Measurements from ENCODE around the gene FAN1. TPM values are rescaled to one million over a fixed set of nuclear protein-coding genes. Genes with fewer than 3 reads are reported as not detected.

Gene FAN1
- total and polyA plus RNA-seq, 2 of the 4 experiments (the other 2 are of a cell fraction) = 7.6 to 12.4 TPM

- Histone ChIP-seq H2BK5ac (ENCODE audit: low read depth, low read length, poor library complexity, severe bottlenecking) (peak within 1 kb of the TSS; percentile 72), H3K9me1 (ENCODE audit: insufficient read depth, low read length) (peaks cover 3% of the 10 kb centered on the region; the same call in 1 of the 2 replicates), H3K27me3 (ENCODE audit: control insufficient read depth, insufficient read depth, low read length) (no peaks in the 10 kb centered on the region), H4K91ac (ENCODE audit: insufficient read depth, low read depth, low read length) (peak within 1 kb of the TSS; percentile 69), H4K8ac (ENCODE audit: low read depth in 2 of 2, low read length in 2 of 2) (peak within 1 kb of the TSS; percentile 92 to 100), H3K9me3 (ENCODE audit: control insufficient read depth, insufficient read depth, low read length) (no peaks in the 10 kb centered on the region), H3K18ac (ENCODE audit: low read depth, low read length) (peak within 1 kb of the TSS; percentile 88), H3K4me2 (ENCODE audit: low read depth, low read length) (peak within 1 kb of the TSS; percentile 97), H2BK120ac (ENCODE audit: low read depth, low read length) (peak within 1 kb of the TSS; percentile 84), H3K14ac (replicated peaks; ENCODE audit: low read depth, low read length) (peak within 1 kb of the TSS; percentile 80), H3K4me3 (ENCODE audit: insufficient read depth, low read depth, low read length) (peak within 1 kb of the TSS; percentile 92), H3K79me1 (ENCODE audit: low read depth in 1 of 2, low read length in 2 of 2) (peaks cover 23 to 33% of the 10 kb centered on the region in 2 experiments), H2BK15ac (ENCODE audit: low read depth, low read length) (peak within 1 kb of the TSS; percentile 27; the same call in 1 of the 3 replicates), H3K4me1 (ENCODE audit: control insufficient read depth, insufficient read depth, low read length) (peaks cover 2% of the 10 kb centered on the region; the same call in 1 of the 2 replicates), H2AFZ (replicated peaks; ENCODE audit: low read length, poor library complexity) (peak within 1 kb of the TSS; percentile 95), H3K23ac (ENCODE audit: low read depth, low read length) (peak within 1 kb of the TSS; percentile 87; the same call in 1 of the 2 replicates), H3K56ac (ENCODE audit: extremely low read depth, insufficient read depth, low read length) (peak within 1 kb of the TSS; percentile 70), H2AK5ac (ENCODE audit: low read depth, low read length) (peak within 1 kb of the TSS; percentile 41), H3K9ac (ENCODE audit: low read depth, low read length) (peak within 1 kb of the TSS; percentile 94), H2AK9ac (replicated peaks; ENCODE audit: low read depth, low read length, poor library complexity) (peak within 1 kb of the TSS; percentile 95), H3K36me3 (ENCODE audit: control insufficient read depth, insufficient read depth, low read length) (peaks cover 2% of the 10 kb centered on the region; the same call in 1 of the 2 replicates), H3K27ac (ENCODE audit: insufficient read depth, low read length) (peak within 1 kb of the TSS; percentile 79), H3K4ac (ENCODE audit: low read depth, low read length) (peak within 1 kb of the TSS; percentile 75), H4K5ac (ENCODE audit: low read depth, low read length) (peak within 1 kb of the TSS; percentile 98), H2BK20ac (ENCODE audit: low read depth, low read length) (no peak within 1 kb of the TSS), H4K20me1 (ENCODE audit: insufficient read depth, low read length) (peaks cover 7% of the 10 kb centered on the region; the same call in 1 of the 2 replicates)
- BruUV-seq (replicated peaks) = no TSS peak
- CTCF ChIA-PET = interaction anchor here (0.9 to 1.1 kb wide), 3 partner anchors 9 to 137 kb away, joined by 3 to 4 read pairs (median 3); no protein-coding TSS in a partner anchor
- ATAC-seq (ENCODE audit: low read depth) = peak; percentile 98
- WGBS, 2 experiments (ENCODE audit: extremely low coverage in 2 of 2, insufficient read length in 1 of 2) = 0% methylated on average over 38 of the region's 114 CpGs; no CpG with 5 or more reads in 1 of the 2 experiments
- POLR2A ChIA-PET (ENCODE audit: unreplicated experiment) = interaction anchor here (0.6 to 1.2 kb wide), 2 partner anchors 33 to 41 kb away, joined by 3 to 4 read pairs; no protein-coding TSS in a partner anchor
- DNase-seq = peak; percentile 73
- in situ Hi-C loops (cut with MboI; ENCODE audit: low sequenced_read_pairs) = no loop called here
- TF ChIP-seq CTCF (conservative IDR thresholded peaks at IDR 0.05; ENCODE audit: low read depth, low read length) (0 out of 2 replicates have a peak, but pooled peaks have one; percentile 0), MAZ (IDR thresholded peaks at IDR 0.05; ENCODE audit: borderline replicate concordance, low read depth, low read length) (peak; percentile 93), POLR2A (IDR thresholded peaks at IDR 0.05; ENCODE audit: low read depth, low read length) (peak; percentile 87), MXI1 (IDR thresholded peaks at IDR 0.05; ENCODE audit: borderline replicate concordance, low read depth, low read length) (peak; percentile 7; the same call in 1 of the 2 replicates), MAFK (IDR thresholded peaks at IDR 0.05; ENCODE audit: low read depth, low read length) (no peak), CHD1 (IDR thresholded peaks at IDR 0.05; ENCODE audit: low read depth, low read length) (no peak), RFX5 (IDR thresholded peaks at IDR 0.05; ENCODE audit: low read depth, low read length) (no peak)
- intact Hi-C loops (cut with micrococcal nuclease) = loop anchor here (1.0 to 10.0 kb wide), 6 partner anchors 37 to 333 kb away; partner anchors contain the start of gene KLF13
- dilution Hi-C loops (cut with HindIII; ENCODE audit: low sequenced_read_pairs, unreplicated experiment) = no loop called here
Measured at GRCh38 chr15:30991255-30992235, 87.8 kb downstream of the FAN1 start, which contains the start of gene MTMR10. TSS of gene MTMR10 (minus strand) at chr15:30991628. CDS start at chr15:30991506, 122 bp downstream.
